ENCODE results near the gene TAF4B.

Gene TAF4B

DNA sequence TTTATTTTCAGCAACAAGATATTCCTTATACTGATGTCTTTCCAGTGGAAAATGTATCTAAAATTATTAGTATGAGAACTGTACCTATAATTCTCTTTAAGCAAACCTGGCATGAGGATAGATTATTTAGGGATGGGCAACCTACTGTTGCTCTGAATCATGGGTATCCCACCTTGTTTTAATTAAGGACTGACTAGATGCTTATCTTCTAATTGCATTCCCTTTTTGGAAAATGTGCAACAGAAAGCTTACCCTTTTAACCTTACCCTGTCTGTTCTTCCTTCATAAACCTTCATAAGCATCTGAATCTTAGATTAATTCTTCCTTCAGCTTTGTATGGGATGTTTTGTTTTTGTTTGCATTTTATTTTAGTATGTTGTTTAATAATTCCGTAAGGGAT is 110.3 kb downstream of the TAF4B start:
- no peak for TF ChIP-seq CTCF (IDR thresholded peaks at IDR 0.05; ENCODE audit: low read depth, low read length, missing control alignments)
- no peak for DNase-seq (ENCODE audit: extremely low read depth, low read depth)
- no peak overlapping the region for H3K4me3 ChIP-seq (replicated peaks; ENCODE audit: low read depth, low read length)

GRCh38 chr18:26342646-26343045 is 116.4 kb downstream of the TAF4B start:
- H3K4me3 ChIP-seq (replicated peaks; ENCODE audit: low read depth, low read length): no peak overlapping the region
- no peak for DNase-seq (ENCODE audit: extremely low read depth, low read depth)
- TF ChIP-seq CTCF (IDR thresholded peaks at IDR 0.05; ENCODE audit: low read depth, low read length, missing control alignments): no peak

DNA sequence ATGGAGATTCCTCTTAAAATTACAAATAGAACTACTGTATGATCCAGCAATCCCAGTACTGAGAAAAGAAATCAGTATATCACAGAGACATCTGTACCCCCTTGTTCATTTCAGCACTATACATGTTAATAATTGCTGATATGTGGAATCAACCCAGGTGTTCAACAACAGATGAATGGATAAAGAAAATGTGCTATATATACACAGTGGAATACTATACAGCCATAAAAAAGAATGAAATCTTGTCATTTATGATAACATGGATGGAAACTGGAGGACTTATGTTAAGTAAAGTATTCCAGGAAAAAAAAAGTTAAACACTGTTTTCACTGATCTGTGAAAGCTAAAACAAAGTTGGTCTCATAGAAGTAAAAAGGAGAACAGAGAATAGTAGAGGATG is 124.7 kb downstream of the TAF4B start:
- no peak for DNase-seq (ENCODE audit: extremely low read depth, low read depth)
- no peak for TF ChIP-seq CTCF (IDR thresholded peaks at IDR 0.05; ENCODE audit: low read depth, low read length, missing control alignments)
- H3K4me3 ChIP-seq (replicated peaks; ENCODE audit: low read depth, low read length): no peak overlapping the region

DNA sequence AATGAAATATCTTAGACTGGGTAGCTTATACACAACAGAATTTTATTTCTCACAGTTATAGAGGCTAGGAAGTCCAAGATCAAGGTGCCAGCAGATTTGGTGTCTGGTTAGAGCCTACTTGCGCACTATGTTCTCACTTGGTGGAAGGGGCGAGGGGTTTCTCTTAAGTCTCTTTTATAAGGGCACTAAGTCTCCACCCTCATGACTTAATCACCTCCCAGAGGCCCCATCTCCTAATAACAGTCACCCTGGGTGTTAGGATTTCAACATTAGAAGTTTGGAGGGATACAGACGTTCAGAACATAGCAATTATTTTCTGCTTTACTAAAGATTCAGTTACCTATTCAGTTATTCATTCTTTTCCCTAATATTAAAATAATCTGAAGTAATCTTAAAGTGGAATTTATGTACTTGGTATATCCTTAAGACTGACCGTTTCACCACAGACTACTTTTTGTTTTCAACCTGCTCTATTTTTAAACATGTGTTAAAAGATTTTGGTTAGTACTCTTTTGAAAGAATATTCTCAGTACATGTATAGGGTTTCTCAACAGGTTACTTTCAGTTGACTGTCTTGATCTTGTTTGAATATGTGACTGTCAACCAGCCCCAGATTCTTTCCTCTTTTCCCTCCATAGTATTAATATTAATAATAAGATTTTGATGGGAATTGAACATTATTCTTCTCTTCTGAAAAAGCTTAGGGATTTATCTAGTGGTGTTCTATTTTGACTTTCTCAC is 130.0 kb downstream of the TAF4B start:
- no peak overlapping the region for H3K4me3 ChIP-seq (replicated peaks; ENCODE audit: low read depth, low read length)
- no peak for TF ChIP-seq CTCF (IDR thresholded peaks at IDR 0.05; ENCODE audit: low read depth, low read length, missing control alignments)
- no peak for DNase-seq (ENCODE audit: extremely low read depth, low read depth)

DNA sequence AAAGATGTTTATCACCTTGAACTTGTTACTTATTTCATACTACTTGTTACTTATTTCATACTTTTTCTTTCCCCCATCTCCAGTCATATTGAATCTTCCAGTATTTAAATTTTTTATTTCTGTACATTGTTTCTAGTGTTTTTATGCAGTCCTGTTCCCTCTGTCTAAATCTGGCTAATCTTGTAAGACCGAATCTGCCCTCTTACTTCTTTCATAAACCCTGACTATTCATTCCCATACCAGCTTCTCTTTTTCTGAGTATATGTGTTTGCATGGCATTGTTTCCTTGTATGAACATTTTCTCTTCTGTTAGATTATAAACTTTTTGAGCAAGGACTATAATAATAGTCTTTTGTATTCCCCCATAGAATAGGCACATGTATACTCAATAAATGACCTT is 131.7 kb downstream of the TAF4B start:
- TF ChIP-seq CTCF (IDR thresholded peaks at IDR 0.05; ENCODE audit: low read depth, low read length, missing control alignments): no peak
- DNase-seq (ENCODE audit: extremely low read depth, low read depth): no peak
- H3K4me3 ChIP-seq (replicated peaks; ENCODE audit: low read depth, low read length): no peak overlapping the region

DNA sequence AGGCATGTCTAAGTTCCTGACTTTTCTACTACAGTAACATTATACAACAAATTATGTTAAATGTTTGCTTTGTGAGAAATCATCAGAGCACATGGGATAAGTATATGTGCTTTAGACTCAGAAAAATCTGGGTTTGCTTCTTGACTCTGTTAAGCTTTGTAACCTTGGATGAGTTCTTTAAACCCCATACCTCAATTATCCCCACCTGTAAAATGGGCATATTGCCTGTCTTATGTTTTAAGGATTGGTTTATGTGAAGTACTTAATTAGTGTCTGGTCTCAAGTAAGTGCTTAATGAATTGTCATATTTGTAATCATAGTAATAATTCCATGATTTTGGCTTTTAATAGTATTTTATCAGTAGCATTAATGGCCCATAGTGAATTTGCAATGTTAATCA is 135.8 kb downstream of the TAF4B start:
- no peak for TF ChIP-seq CTCF (IDR thresholded peaks at IDR 0.05; ENCODE audit: low read depth, low read length, missing control alignments)
- DNase-seq (ENCODE audit: extremely low read depth, low read depth): no peak
- H3K4me3 ChIP-seq (replicated peaks; ENCODE audit: low read depth, low read length): no peak overlapping the region

DNA sequence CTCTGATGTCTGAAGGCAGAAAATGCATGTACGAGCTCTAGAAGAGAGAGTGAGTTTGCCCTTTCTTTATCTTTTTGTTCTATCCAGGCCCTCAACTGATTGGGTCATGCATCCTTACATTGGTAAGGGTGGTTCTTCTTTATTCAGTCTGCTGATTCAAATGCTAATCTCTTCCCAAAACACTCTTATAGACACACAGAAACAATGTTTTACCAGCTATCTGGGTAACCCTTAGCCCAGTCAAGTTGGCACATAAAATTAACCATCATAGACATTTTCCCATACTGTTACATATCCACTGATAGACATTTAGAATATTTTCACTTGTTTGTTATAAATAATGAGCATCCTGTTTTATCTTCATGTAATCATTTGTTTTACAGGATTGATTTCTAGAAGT is 141.2 kb downstream of the TAF4B start:
- no peak overlapping the region for H3K4me3 ChIP-seq (replicated peaks; ENCODE audit: low read depth, low read length)
- no peak for TF ChIP-seq CTCF (IDR thresholded peaks at IDR 0.05; ENCODE audit: low read depth, low read length, missing control alignments)
- DNase-seq (ENCODE audit: extremely low read depth, low read depth): no peak

Measured in HFF-Myc (cell line).